ENCODE measurements around the gene ASCC1. TPM values are rescaled to one million over a fixed set of nuclear protein-coding genes. Genes with fewer than 3 reads are reported as not detected.

The ASCC1 gene
- total RNA-seq, 1 donor from 2014 or later, result 33.5 TPM

DNA sequence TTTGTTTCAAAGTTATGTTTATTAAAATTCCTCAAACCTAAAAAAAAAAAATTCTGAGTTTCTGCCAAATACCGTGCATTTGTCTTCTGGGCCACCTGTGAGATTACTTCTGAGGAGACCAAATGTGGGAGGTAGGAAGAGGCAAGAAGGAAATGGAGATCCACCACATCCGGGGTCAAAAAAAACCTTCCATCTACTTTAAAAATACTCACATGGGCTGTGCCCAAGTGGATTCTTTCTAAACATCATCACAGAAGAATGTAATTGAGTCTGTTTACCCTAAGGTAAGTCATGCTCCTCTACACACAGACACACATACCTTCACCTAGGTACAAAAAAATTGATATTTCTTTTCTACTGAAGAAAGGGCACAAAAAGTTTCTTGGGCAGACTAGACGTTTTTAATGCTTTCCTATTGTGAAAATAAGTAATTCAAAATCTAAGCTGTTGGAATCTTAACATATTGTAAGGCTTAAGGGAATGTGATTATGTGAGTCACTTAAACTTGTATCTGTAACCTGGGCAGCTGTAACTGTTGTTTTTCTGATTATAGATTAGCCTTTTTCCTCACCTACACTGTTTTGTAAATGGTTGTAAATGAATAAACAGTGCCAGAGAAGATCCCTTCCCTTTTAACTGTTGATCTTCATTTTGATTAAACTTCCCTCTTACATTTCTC, 108.6 kb downstream of the ASCC1 start:
- intact Hi-C loops (cut with micrococcal nuclease), result loop anchor here (1.0 kb wide), 3 partner anchors 11 to 18 kb away; no protein-coding TSS in a partner anchor
- H3K27ac Mint-ChIP-seq, result peak overlapping the region; percentile 85
- peak overlapping the region; percentile 79 for H3K4me3 Mint-ChIP-seq
- peaks cover 17% of the 10 kb centered on the region for H3K36me3 Mint-ChIP-seq (ENCODE audit: low read depth)
- DNase-seq (ENCODE audit: low spot score), result no peak
- H3K9me3 Mint-ChIP-seq, result no peaks in the 10 kb centered on the region
- peaks cover 2% of the 10 kb centered on the region for H3K27me3 Mint-ChIP-seq (ENCODE audit: insufficient read depth)
- H3K4me1 Mint-ChIP-seq (ENCODE audit: low read depth), result peaks cover 72% of the 10 kb centered on the region

DNA sequence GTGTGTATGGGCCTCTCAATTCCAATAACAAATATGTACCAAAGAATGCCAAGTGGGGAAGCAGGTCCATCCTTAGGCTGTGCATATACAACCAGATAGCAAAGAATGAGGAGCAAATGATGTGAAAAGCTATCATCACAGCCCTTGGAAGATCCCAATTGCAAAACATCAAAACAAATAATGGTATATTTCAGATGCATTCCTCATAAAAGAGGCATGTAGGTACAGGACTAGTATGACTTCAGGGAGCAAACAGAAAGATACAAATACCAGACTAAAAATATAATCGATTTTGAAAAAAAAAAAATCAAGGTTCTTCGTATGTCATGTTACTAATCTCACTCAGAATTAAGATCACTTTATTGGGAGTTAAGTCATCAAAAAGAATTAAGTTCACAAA, 109.2 kb downstream of the ASCC1 start:
- H3K4me1 Mint-ChIP-seq (ENCODE audit: low read depth), result peaks cover 77% of the 10 kb centered on the region
- intact Hi-C loops (cut with micrococcal nuclease), result loop anchor here (1.0 kb wide), 3 partner anchors 11 to 18 kb away; no protein-coding TSS in a partner anchor
- H3K27ac Mint-ChIP-seq, result peak overlapping the region; percentile 85
- no peak for DNase-seq (ENCODE audit: low spot score)
- H3K4me3 Mint-ChIP-seq, result peak overlapping the region; percentile 79
- H3K9me3 Mint-ChIP-seq, result no peaks in the 10 kb centered on the region
- H3K36me3 Mint-ChIP-seq (ENCODE audit: low read depth), result peaks cover 19% of the 10 kb centered on the region
- H3K27me3 Mint-ChIP-seq (ENCODE audit: insufficient read depth), result no peaks in the 10 kb centered on the region

DNA sequence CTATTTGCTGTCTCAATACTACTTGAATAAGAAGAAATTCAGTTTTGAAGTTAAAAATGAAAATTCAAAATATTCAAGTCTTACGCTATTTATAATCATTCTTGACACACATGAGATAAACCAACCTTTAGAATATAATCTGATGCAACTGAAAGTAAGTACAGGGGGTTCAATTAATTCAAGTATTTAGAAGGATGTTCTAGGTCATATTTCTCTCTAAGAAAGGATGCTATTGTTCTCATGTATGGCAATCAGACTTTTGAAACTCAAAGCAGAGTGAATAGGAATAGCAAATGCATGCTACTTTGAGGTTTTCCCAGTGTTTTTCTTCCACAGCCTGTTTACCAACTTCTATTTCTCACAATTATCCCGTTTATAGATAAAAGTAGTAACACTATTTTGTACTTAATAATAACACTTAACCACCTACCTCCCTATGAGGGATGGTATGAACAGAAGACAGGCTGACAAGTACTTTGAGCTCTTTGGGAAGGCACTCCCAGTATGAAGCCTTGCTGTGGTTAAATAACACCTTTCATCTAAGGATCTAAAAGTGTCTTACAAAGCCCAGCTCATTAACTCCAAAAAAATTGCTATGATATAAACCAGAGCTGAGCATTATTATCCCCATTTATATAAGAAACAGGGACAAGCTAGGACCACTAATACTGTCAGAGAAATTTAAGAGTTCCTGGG, 109.8 kb downstream of the ASCC1 start:
- Mint-ChIP-seq H3K9me3 (no peaks in the 10 kb centered on the region), H3K4me1 (ENCODE audit: low read depth) (peaks cover 83% of the 10 kb centered on the region), H3K4me3 (peak overlapping the region; percentile 79), H3K36me3 (ENCODE audit: low read depth) (peaks cover 22% of the 10 kb centered on the region), H3K27ac (peak overlapping the region; percentile 85), H3K27me3 (ENCODE audit: insufficient read depth) (no peaks in the 10 kb centered on the region)
- intact Hi-C loops (cut with micrococcal nuclease), result no loop called here
- no peak for DNase-seq (ENCODE audit: low spot score)

DNA sequence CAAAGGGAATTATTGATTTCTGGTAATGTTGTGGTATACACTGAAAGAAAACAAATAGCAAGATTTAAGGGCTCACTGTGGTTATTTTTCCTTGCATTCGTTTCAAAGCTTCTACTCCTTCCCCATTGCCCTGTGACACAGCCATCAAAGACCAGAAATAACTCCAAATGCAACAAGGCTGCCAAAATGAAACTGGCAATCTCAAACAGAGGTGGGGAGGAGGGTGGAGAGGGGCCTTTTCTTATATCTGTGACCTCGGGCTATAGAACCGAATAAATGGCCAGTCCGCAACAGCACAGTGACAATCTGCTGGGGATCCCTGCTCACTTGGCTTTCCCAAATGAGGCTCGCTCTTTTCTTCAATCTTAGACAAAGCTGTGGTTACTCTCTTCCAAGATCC, 110.4 kb downstream of the ASCC1 start:
- Mint-ChIP-seq H3K9me3 (no peaks in the 10 kb centered on the region), H3K27me3 (ENCODE audit: insufficient read depth) (no peaks in the 10 kb centered on the region), H3K4me3 (no peak overlapping the region), H3K27ac (peak overlapping the region; percentile 9), H3K36me3 (ENCODE audit: low read depth) (peaks cover 28% of the 10 kb centered on the region), H3K4me1 (ENCODE audit: low read depth) (peaks cover 79% of the 10 kb centered on the region)
- intact Hi-C loops (cut with micrococcal nuclease), result no loop called here
- DNase-seq (ENCODE audit: low spot score), result no peak

DNA sequence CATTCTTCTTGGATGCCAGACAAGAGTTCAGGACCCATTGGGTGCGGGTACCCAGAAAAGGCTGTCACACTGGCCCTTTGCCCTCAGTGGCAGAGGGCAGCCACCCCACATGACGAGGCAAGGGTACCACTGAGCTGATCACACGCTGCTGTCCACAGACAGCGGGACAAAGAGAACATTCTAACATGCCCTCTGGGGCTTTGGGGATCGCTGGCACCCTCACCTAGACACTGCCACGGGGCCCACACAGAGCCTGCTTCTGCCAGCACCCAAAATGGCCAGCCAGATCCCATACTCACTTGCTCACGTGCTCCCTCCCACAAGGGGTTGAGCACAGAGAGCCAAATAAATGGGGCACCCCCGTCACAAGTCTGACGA, 111.0 kb downstream of the ASCC1 start:
- Mint-ChIP-seq H3K4me3 (no peak overlapping the region), H3K36me3 (ENCODE audit: low read depth) (peaks cover 30% of the 10 kb centered on the region), H3K9me3 (no peaks in the 10 kb centered on the region), H3K27ac (no peak overlapping the region), H3K27me3 (ENCODE audit: insufficient read depth) (no peaks in the 10 kb centered on the region), H3K4me1 (ENCODE audit: low read depth) (peaks cover 73% of the 10 kb centered on the region)
- DNase-seq (ENCODE audit: low spot score), result no peak
- intact Hi-C loops (cut with micrococcal nuclease), result no loop called here

DNA sequence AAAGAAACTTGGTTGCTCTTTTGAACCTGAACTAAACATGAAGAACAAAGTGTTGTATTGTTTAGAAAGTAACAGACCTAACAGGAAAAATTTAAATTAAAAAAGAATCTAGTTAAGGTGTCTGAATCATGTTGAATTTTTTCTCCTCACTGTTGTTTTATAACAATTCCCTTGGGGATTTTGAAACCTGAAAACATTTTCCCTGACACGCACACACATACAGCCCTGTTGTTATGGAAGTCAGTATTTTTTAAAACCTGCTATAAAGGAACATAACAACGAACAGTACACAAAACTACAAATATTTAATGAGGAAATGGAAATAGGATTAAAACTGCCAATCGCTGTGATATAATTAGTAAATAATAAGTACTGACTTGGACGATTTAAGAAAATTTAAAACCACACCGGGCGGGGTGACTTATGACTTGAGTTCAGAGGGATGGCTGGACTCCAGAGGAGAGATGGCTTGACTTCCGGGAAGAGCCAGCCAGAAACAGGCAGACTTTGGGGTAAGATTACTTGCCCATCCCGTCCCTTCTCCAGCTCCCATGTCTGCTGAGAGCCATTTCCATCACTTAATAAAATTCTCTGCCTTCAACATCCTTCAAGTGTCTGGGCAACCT, 111.5 kb downstream of the ASCC1 start:
- intact Hi-C loops (cut with micrococcal nuclease), result no loop called here
- H3K36me3 Mint-ChIP-seq (ENCODE audit: low read depth), result peaks cover 28% of the 10 kb centered on the region
- no peak for DNase-seq (ENCODE audit: low spot score)
- no peak overlapping the region for H3K27ac Mint-ChIP-seq
- H3K4me1 Mint-ChIP-seq (ENCODE audit: low read depth), result peaks cover 68% of the 10 kb centered on the region
- no peaks in the 10 kb centered on the region for H3K27me3 Mint-ChIP-seq (ENCODE audit: insufficient read depth)
- no peak overlapping the region for H3K4me3 Mint-ChIP-seq
- H3K9me3 Mint-ChIP-seq, result no peaks in the 10 kb centered on the region

DNA sequence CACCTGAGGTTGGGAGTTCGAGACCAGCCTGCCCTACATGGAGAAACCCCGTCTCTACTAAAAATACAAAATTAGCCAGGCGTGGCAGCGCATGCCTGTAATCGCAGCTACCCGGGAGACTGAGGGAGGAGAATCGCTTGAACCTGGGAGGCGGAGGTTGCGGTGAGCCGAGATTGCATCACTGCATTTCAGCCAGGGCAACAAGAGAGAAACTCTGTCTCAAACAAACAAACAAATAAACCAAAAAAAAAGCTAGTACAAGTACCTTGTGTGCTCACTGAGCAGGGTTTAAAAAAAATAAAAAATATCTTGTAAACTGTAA, 116.5 kb downstream of the ASCC1 start:
- no peak for DNase-seq (ENCODE audit: low spot score)
- H3K36me3 Mint-ChIP-seq (ENCODE audit: low read depth), result peaks cover 53% of the 10 kb centered on the region
- H3K9me3 Mint-ChIP-seq, result no peaks in the 10 kb centered on the region
- H3K4me3 Mint-ChIP-seq, result no peak overlapping the region
- intact Hi-C loops (cut with micrococcal nuclease), result no loop called here
- H3K4me1 Mint-ChIP-seq (ENCODE audit: low read depth), result peaks cover 57% of the 10 kb centered on the region
- no peak overlapping the region for H3K27ac Mint-ChIP-seq
- H3K27me3 Mint-ChIP-seq (ENCODE audit: insufficient read depth), result no peaks in the 10 kb centered on the region

DNA sequence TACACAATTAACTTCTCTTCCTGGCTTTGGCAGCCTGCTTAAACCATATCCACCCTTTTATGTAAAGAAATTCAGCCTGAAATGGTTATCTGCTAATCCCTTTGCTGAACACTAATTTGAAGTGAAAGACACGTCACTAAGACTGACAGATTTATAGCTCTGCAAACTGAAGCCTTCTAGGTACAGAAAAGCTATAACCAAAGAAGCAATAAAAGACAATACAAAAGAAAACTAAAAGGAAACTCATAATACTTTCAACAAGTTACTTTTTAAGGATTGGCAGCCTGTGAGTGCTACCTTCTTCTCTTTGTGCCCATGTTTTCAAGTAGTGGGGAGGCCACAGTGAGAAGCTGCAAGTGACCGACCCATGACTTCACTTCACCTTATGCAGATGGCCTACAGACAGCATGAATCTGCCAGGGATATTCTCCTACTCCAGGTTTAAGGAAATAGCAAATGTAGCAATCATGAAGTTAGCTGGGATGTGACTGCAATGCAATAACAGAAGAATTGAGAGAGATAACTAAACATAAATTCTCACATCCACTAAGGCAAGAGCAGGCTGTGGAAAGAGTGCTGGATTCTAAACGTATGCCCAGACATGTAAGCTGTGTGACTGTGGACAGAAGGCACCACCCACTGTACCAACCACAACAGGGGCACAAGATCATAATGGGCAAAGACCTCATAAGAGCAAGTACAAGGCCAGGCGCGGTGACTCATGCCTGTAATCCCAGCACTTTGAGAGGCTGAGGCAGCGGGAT, 117.1 kb downstream of the ASCC1 start:
- Mint-ChIP-seq H3K27me3 (ENCODE audit: insufficient read depth) (no peaks in the 10 kb centered on the region), H3K4me1 (ENCODE audit: low read depth) (peaks cover 57% of the 10 kb centered on the region), H3K36me3 (ENCODE audit: low read depth) (peaks cover 51% of the 10 kb centered on the region), H3K9me3 (no peaks in the 10 kb centered on the region), H3K27ac (no peak overlapping the region), H3K4me3 (no peak overlapping the region)
- intact Hi-C loops (cut with micrococcal nuclease), result no loop called here
- DNase-seq (ENCODE audit: low spot score), result no peak

DNA sequence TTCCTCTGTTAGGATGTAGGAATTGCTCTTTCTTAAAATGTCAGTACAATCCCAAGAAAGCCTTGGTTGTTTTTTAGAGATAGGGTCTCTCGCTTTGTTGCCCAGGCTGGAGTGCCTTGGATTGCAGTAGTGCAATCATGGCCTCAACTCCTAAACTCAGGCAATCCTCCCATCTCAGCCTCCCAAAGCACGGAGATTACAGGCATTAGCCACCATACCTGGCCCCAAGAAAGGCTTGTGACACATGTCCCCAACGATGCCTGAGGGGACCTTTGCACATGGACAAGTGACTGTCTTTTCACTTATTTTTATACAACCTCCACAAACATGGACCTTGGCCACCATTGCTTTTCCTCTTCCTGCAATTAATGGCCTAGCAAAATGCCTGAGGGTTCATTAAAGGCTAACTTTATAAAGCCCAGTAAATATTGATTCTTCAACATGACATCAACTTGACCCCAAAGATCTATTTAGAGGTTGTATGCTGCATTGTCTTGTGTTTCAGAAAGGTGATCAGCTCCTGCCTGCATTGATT, 117.7 kb downstream of the ASCC1 start:
- intact Hi-C loops (cut with micrococcal nuclease), result no loop called here
- H3K27ac Mint-ChIP-seq, result no peak overlapping the region
- H3K4me3 Mint-ChIP-seq, result no peak overlapping the region
- no peaks in the 10 kb centered on the region for H3K27me3 Mint-ChIP-seq (ENCODE audit: insufficient read depth)
- H3K36me3 Mint-ChIP-seq (ENCODE audit: low read depth), result peaks cover 52% of the 10 kb centered on the region
- peaks cover 59% of the 10 kb centered on the region for H3K4me1 Mint-ChIP-seq (ENCODE audit: low read depth)
- no peaks in the 10 kb centered on the region for H3K9me3 Mint-ChIP-seq
- no peak for DNase-seq (ENCODE audit: low spot score)

DNA sequence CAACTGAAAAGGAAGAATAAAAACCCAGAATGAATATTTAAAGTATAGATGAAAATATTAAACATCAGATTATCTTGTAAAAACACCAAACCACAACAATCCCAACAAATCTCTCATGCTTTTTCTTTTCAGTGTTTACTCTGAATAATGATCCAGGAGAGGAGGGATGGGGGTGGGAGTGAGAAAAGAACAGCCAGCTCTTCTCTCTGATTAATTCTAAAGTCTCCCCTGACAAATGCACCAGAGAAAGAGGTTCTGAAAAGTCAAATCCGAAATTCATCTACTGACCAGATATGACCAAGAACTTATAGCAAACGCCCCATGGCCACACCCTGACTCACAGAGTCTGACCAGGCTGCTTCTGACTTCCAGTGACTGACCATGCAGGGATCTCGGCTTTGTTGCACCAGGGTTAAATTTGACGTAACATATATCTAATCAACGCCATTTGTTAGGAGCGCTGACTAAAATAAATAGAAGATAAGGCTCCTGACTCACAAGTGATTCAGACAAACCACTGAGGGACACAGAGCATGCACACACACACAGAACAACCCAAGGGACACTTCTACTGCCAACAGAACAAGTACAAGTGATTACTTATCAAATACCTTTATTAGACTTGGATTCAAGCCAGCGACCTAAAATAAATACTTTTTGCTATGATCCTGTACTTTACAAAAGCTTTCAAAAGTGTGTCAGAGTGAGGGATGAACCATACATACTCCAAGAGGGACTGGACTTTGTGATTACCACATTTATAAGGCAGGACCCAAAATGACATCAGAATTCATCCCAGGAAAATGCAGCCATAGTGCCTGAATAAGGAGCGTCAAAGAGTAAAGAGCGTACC, 118.4 kb downstream of the ASCC1 start:
- H3K9me3 Mint-ChIP-seq, result no peaks in the 10 kb centered on the region
- no peaks in the 10 kb centered on the region for H3K27me3 Mint-ChIP-seq (ENCODE audit: insufficient read depth)
- peaks cover 61% of the 10 kb centered on the region for H3K4me1 Mint-ChIP-seq (ENCODE audit: low read depth)
- H3K27ac Mint-ChIP-seq, result peak overlapping the region; percentile 36
- H3K36me3 Mint-ChIP-seq (ENCODE audit: low read depth), result peaks cover 52% of the 10 kb centered on the region
- intact Hi-C loops (cut with micrococcal nuclease), result loop anchor here (2.0 kb wide), 2 partner anchors 65 to 1519 kb away; no protein-coding TSS in a partner anchor
- no peak for DNase-seq (ENCODE audit: low spot score)
- H3K4me3 Mint-ChIP-seq, result no peak overlapping the region

DNA sequence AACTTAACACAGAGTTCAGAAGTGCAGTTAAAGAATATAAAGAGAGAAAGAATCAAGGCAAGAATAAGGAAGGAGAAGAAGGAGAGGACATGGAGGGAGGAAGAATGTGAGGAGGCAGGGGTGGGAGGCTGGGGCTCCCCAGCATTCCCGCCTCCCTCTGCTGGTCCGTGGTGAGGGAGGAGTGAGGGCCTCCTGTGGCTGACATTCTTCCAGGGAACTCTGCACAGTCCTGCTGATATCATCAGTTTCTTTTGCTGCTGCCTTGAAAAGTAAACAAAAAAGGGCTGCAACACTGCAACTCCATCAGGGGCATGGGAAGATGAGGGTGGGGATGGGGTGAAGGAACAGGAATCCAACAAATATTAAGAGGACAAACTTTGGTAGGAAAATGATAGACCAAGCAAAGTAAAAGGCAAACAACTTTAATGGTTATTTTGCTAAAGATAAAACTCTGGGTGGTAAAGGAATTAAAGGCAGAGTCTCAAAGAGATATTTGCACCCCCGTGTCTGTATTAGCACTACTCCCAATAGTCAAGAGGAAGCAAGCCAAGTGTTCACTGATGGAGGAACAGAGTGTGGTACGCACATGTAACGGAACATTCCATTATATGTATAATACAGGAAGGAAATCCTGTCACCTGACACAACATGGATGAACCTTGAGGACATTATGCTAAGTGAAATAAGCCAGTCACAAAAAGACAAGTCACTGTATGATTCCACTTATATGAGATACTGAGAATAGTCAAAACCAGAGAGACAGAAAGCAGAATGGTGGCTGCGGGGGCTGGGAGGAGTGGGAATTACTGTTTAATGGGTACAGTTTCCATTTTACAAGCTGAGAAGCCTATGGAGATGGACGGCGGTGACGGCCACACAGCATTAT, 119.7 kb downstream of the ASCC1 start:
- H3K4me3 Mint-ChIP-seq, result peak overlapping the region; percentile 37
- DNase-seq (ENCODE audit: low spot score), result no peak
- peak overlapping the region; percentile 86 for H3K27ac Mint-ChIP-seq
- peaks cover 42% of the 10 kb centered on the region for H3K36me3 Mint-ChIP-seq (ENCODE audit: low read depth)
- H3K27me3 Mint-ChIP-seq (ENCODE audit: insufficient read depth), result no peaks in the 10 kb centered on the region
- H3K4me1 Mint-ChIP-seq (ENCODE audit: low read depth), result peaks cover 60% of the 10 kb centered on the region
- intact Hi-C loops (cut with micrococcal nuclease), result loop anchor here (1.0 to 2.0 kb wide), 4 partner anchors 8 to 1518 kb away; partner anchors contain the start of gene SPOCK2
- H3K9me3 Mint-ChIP-seq, result no peaks in the 10 kb centered on the region

Measured in activated T-helper 1 cell treated with anti-CD3 and anti-CD28 coated beads, Interleukin-12 subunit alpha, Interleukin-12 subunit beta, Interleukin-2, Interleukin-4 antibody, amounts not matched to agents 30 ng/mL and 10 ng/mL and 1 ng/mL, durations not matched to agents 14 hours and 24 hours and 36 hours (primary cell).